Mesendoderm (in vitro differentiated cells): ENCODE results near the gene FAM98C.

Source experiments
- DNase-seq: peaks from one replicate; pipeline ENCODE4 v3.0.0; 2013
- H2AK5ac ChIP-seq: 2 replicates; pipeline ENCODE4 v1.6.1; 2013; ENCODE audit warnings: low read length, inconsistent platforms
- H2BK120ac ChIP-seq: 2 replicates; pipeline ENCODE4 v1.6.1; 2013; ENCODE audit warnings: low read depth, mild to moderate bottlenecking, low read length, moderate library complexity, mixed read lengths
- H2BK15ac ChIP-seq: replicated peaks from 2 replicates; pipeline ENCODE4 v1.6.1; 2013; ENCODE audit warnings: low read depth, mild to moderate bottlenecking, moderate library complexity
- H2BK5ac ChIP-seq: 2 replicates; pipeline ENCODE4 v1.6.1; 2013; ENCODE audit warnings: low read length, inconsistent platforms
- H3K18ac ChIP-seq: 2 replicates; pipeline ENCODE4 v1.6.1; 2013; ENCODE audit warnings: mild to moderate bottlenecking, low read length, mixed read lengths
- H3K23ac ChIP-seq: one replicate; pipeline ENCODE4 v1.6.1; 2013; ENCODE audit warnings: low read length
- H3K27ac ChIP-seq: 2 replicates; pipeline ENCODE4 v1.5.1; 2013; ENCODE audit warnings: low read depth, mild to moderate bottlenecking, inconsistent platforms, low read length, moderate library complexity
- H3K27me3 ChIP-seq: 2 replicates; pipeline ENCODE4 v1.6.1; 2013; ENCODE audit warnings: low read length, control low read depth, mild to moderate bottlenecking, inconsistent platforms; ENCODE audit not compliant: insufficient read depth, poor library complexity
- H3K36me3 ChIP-seq: 2 replicates; pipeline ENCODE4 v1.6.1; 2013; ENCODE audit warnings: low read length, inconsistent platforms; ENCODE audit not compliant: control insufficient read depth, insufficient read depth
- H3K4ac ChIP-seq: one replicate; pipeline ENCODE4 v1.6.1; 2013; ENCODE audit warnings: low read depth, mild to moderate bottlenecking, low read length, moderate library complexity
- H3K4me1 ChIP-seq: 2 replicates; pipeline ENCODE4 v1.6.1; 2013; ENCODE audit warnings: low read depth, low read length, inconsistent platforms; ENCODE audit not compliant: control insufficient read depth
- H3K4me2 ChIP-seq: 2 replicates; pipeline ENCODE4 v1.6.1; 2013; ENCODE audit warnings: low read length
- H3K4me3 ChIP-seq: 2 replicates; pipeline ENCODE4 v1.5.1; 2013; ENCODE audit warnings: mild to moderate bottlenecking, low read length
- H3K56ac ChIP-seq: one replicate; pipeline ENCODE4 v1.6.1; 2013; ENCODE audit warnings: low read length
- H3K79me1 ChIP-seq: 2 replicates; pipeline ENCODE4 v1.6.1; 2013; ENCODE audit warnings: low read length, inconsistent platforms
- H3K79me2 ChIP-seq: 2 replicates; pipeline ENCODE4 v1.6.1; 2013; ENCODE audit warnings: mild to moderate bottlenecking, low read length; ENCODE audit not compliant: control insufficient read depth, insufficient read depth
- H3K9ac ChIP-seq: 2 replicates; pipeline ENCODE4 v1.6.1; 2013; ENCODE audit warnings: low read length, inconsistent platforms
- H4K5ac ChIP-seq: one replicate; pipeline ENCODE4 v1.6.1; 2013; ENCODE audit warnings: low read length
- H4K8ac ChIP-seq: one replicate; pipeline ENCODE4 v1.6.1; 2013; ENCODE audit warnings: low read depth, mild to moderate bottlenecking, control low read depth, low read length, moderate library complexity
- WGBS: extraction: QIAGEN DNeasy Blood & Tissue Kit; methylation state at CpG from one replicate; pipeline ENCODE4 v1.1.7; 2013; ENCODE audit warnings: low lambda C conversion rate, missing lambda C conversion rate; ENCODE audit not compliant: insufficient coverage; ENCODE audit errors: extremely low coverage; 5-methylcytosine and 5-hydroxymethylcytosine counted together

Gene FAM98C

DNA sequence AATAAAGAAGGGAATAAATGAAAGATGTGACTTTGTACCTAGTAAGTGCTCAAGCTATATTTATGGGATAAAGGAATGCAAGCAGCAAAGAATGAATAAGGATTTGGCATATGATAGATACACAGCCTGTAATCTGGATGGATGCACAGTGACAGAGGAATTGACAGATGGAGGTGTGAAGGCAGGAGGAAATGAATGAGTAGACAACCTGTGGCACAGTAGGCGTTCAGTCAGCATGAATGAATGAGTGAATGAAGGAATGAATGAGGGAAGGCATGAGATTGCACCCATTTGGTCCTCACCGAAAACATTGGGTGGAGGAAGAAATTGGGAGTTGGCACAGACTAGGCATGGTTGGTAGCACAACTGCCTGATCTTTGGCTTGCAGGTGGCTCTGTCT lies 33.3 kb upstream of the FAM98C start:
- Histone ChIP-seq H3K9ac (no peak overlapping the region), H4K5ac (no peak overlapping the region), H3K36me3 (no peaks in the 10 kb centered on the region), H3K56ac (no peak overlapping the region), H3K27me3 (no peaks in the 10 kb centered on the region), H3K79me2 (no peaks in the 10 kb centered on the region), H3K79me1 (no peaks in the 10 kb centered on the region), H3K4me2 (no peak overlapping the region), H2BK5ac (no peak overlapping the region), H3K27ac (no peak overlapping the region), H2BK120ac (no peak overlapping the region), H3K18ac (no peak overlapping the region), H3K23ac (no peak overlapping the region), H3K4me3 (no peak overlapping the region), H4K8ac (no peak overlapping the region), H2BK15ac (no peak overlapping the region), H3K4ac (no peak overlapping the region), H3K4me1 (no peaks in the 10 kb centered on the region), H2AK5ac (no peak overlapping the region)
- no peak for DNase-seq
- WGBS = no CpG with 5 or more reads among the region's 2 CpGs

GRCh38 chr19:38370299-38370698 lies 32.6 kb upstream of the FAM98C start:
- peaks cover 4% of the 10 kb centered on the region for H3K79me2 ChIP-seq
- H3K79me1 ChIP-seq = no peaks in the 10 kb centered on the region
- no peak overlapping the region for H2BK5ac ChIP-seq
- H3K4me2 ChIP-seq = no peak overlapping the region
- WGBS = no CpG with 5 or more reads among the region's 12 CpGs
- H3K18ac ChIP-seq = no peak overlapping the region
- H3K27me3 ChIP-seq = no peaks in the 10 kb centered on the region
- H3K23ac ChIP-seq = no peak overlapping the region
- no peaks in the 10 kb centered on the region for H3K4me1 ChIP-seq
- no peak overlapping the region for H3K9ac ChIP-seq
- no peak overlapping the region for H2BK120ac ChIP-seq
- H4K8ac ChIP-seq = no peak overlapping the region
- H2BK15ac ChIP-seq = no peak overlapping the region
- no peak overlapping the region for H3K4ac ChIP-seq
- H2AK5ac ChIP-seq = no peak overlapping the region
- no peak for DNase-seq
- H3K56ac ChIP-seq = no peak overlapping the region
- no peaks in the 10 kb centered on the region for H3K36me3 ChIP-seq
- H4K5ac ChIP-seq = no peak overlapping the region
- H3K4me3 ChIP-seq = no peak overlapping the region
- H3K27ac ChIP-seq = no peak overlapping the region

DNA sequence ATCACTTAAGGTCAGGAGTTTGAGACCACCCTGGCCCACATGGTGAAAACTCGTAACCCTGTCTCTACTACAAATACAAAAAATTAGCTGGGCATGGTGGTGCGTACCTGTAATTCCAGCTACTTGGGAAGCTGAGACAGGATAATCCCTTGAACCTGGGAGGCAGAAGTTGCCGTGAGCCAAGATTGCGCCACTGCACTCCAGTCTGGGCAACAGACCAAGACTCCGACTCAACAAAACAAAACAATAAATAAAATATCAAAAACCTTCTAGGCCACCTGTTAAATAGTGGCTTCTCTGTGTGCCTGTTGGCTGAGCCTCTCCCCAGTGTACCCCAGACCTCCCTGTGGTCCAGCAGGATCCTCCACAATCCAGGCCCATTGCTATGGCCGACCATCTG lies 31.8 kb upstream of the FAM98C start:
- Histone ChIP-seq H3K23ac (no peak overlapping the region), H2BK15ac (no peak overlapping the region), H4K5ac (no peak overlapping the region), H3K4me2 (no peak overlapping the region), H2BK5ac (no peak overlapping the region), H3K79me1 (peaks cover 7% of the 10 kb centered on the region), H3K9ac (no peak overlapping the region), H3K36me3 (no peaks in the 10 kb centered on the region), H3K79me2 (peaks cover 12% of the 10 kb centered on the region), H3K56ac (no peak overlapping the region), H3K4me3 (no peak overlapping the region), H3K4me1 (no peaks in the 10 kb centered on the region), H3K18ac (no peak overlapping the region), H2AK5ac (no peak overlapping the region), H3K27me3 (no peaks in the 10 kb centered on the region), H3K4ac (no peak overlapping the region), H3K27ac (no peak overlapping the region), H4K8ac (no peak overlapping the region), H2BK120ac (no peak overlapping the region)
- no CpG with 5 or more reads among the region's 6 CpGs for WGBS
- no peak for DNase-seq

DNA sequence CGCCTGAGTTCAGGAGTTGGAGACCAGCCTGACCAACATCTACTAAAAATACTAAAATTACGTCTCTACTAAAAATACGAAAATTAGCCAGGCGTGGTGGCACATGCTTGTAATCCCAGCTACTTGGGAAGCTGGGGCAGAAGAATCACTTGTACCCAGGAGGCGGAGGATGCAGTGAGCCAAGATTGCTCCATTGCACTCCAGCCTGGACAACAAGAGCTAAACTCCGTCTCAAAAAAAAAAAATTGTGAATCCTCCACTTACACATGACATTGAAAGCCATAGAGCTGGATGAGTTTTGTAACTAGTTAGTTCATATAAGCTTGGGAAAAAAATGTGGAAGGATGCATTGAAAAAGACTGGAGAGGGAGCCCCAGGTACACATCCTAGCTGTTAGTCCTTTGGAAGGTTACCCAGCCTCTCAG lies 29.0 kb upstream of the FAM98C start:
- Histone ChIP-seq H3K9ac (peak overlapping the region; percentile 54), H3K4me3 (no peak overlapping the region), H3K4ac (no peak overlapping the region), H3K4me2 (peak overlapping the region; percentile 9), H3K56ac (peak overlapping the region; percentile 6), H2BK15ac (no peak overlapping the region), H4K5ac (no peak overlapping the region), H2BK5ac (no peak overlapping the region), H3K79me2 (peaks cover 19% of the 10 kb centered on the region), H4K8ac (peak overlapping the region; percentile 58), H3K27me3 (no peaks in the 10 kb centered on the region), H3K36me3 (no peaks in the 10 kb centered on the region), H2BK120ac (no peak overlapping the region), H2AK5ac (no peak overlapping the region), H3K27ac (no peak overlapping the region), H3K23ac (no peak overlapping the region), H3K79me1 (peaks cover 13% of the 10 kb centered on the region), H3K4me1 (no peaks in the 10 kb centered on the region), H3K18ac (no peak overlapping the region)
- DNase-seq = no peak
- WGBS = no CpG with 5 or more reads among the region's 6 CpGs

- Histone ChIP-seq H3K4me3 (peak within 1 kb of the TSS; percentile 82), H3K23ac (no peak within 1 kb of the TSS), H2AK5ac (no peak within 1 kb of the TSS), H3K4me1 (no peaks in the 10 kb centered on the region), H3K27me3 (no peaks in the 10 kb centered on the region), H3K18ac (peak within 1 kb of the TSS; percentile 84), H3K9ac (peak within 1 kb of the TSS; percentile 75), H3K4me2 (peak within 1 kb of the TSS; percentile 35), H3K79me1 (peaks cover 13% of the 10 kb centered on the region), H3K36me3 (peaks cover 2% of the 10 kb centered on the region), H2BK120ac (no peak within 1 kb of the TSS), H4K8ac (peak within 1 kb of the TSS; percentile 96), H2BK15ac (no peak within 1 kb of the TSS), H3K79me2 (peaks cover 19% of the 10 kb centered on the region), H2BK5ac (no peak within 1 kb of the TSS), H3K27ac (no peak within 1 kb of the TSS), H4K5ac (no peak within 1 kb of the TSS), H3K56ac (peak within 1 kb of the TSS; percentile 83), H3K4ac (no peak within 1 kb of the TSS)
- peak; percentile 100 for DNase-seq
- no CpG with 5 or more reads among the region's 65 CpGs for WGBS
Measured at GRCh38 chr19:38374332-38375097, 28.4 kb upstream of the FAM98C start, which contains the start of gene PSMD8. Gene PSMD8, plus strand, starts transcription at chr19:38374571. Its CDS starts 31 bp downstream, at chr19:38374602.
